B cell (primary cell): ENCODE measurements around the gene OSBP2. TPM values are rescaled to one million over a fixed set of nuclear protein-coding genes. Genes with fewer than 3 reads are reported as not detected.

Experiments
- ATAC-seq: fragments of 200-7000 bp; cut with Tn5 transposase; one replicate; pipeline ENCODE4 v1.10.0; 2021; ENCODE audit warnings: low read depth, mild to moderate bottlenecking, moderate number of reproducible peaks, moderate library complexity
- CTCF ChIA-PET: fragments of 350-600 bp; sonication (Branson Sonifier 250); formaldehyde crosslinking; loops from one replicate; lab custom pipeline; 2021; ENCODE audit warnings: antibody characterized with exemption, inconsistent platforms; lab: Charles Lee
- POLR2A ChIA-PET: fragments of 350-600 bp; sonication (Branson Sonifier 250); formaldehyde crosslinking; loops from one replicate; lab custom pipeline; 2021; ENCODE audit warnings: antibody characterized with exemption; lab: Charles Lee
- DNase-seq: peaks from one replicate; pipeline ENCODE4 v3.0.0; 2013
- H2AFZ ChIP-seq: 2 replicates; pipeline ENCODE4 v1.6.1; 2012; ENCODE audit warnings: mild to moderate bottlenecking, low read depth, low read length; ENCODE audit not compliant: insufficient read depth, poor library complexity, severe bottlenecking
- H3K27ac ChIP-seq, 2 donors: 1 replicate in 1 of 2; 2 replicates in 1 of 2; pipeline ENCODE4 v1.5.1; 2012 to 2013; ENCODE audit warnings: low read length in 2 of 2, mild to moderate bottlenecking in 2 of 2, moderate library complexity in 1 of 2
- H3K27me3 ChIP-seq, 4 experiments: fragments of 200-600 bp in 1 of 4; sonication (generic) in 1 of 4; replicated peaks in 1 of 4; 1 replicate in 2 of 4; 2 replicates in 2 of 4; pipeline versions ENCODE4 v1.6.1 to v1.7.0; 2013 to 2016; ENCODE audit warnings: low read length in 3 of 4, mild to moderate bottlenecking in 2 of 4, mixed read lengths in 1 of 4, moderate library complexity in 1 of 4; ENCODE audit not compliant: insufficient read depth in 4 of 4, control insufficient read depth in 3 of 4; ENCODE audit errors: control extremely low read depth in 1 of 4
- H3K36me3 ChIP-seq, 2 experiments: replicated peaks in 1 of 2; 1 replicate in 1 of 2; 2 replicates in 1 of 2; pipeline versions ENCODE4 v1.6.1 to v1.7.1; 2013; ENCODE audit warnings: low read length in 1 of 2; ENCODE audit not compliant: insufficient read depth in 2 of 2, control insufficient read depth in 1 of 2; ENCODE audit errors: control extremely low read depth in 1 of 2, extremely low read depth in 1 of 2
- H3K4me1 ChIP-seq, 2 donors: fragments of 200-600 bp in 1 of 2; sonication (generic) in 1 of 2; 1 replicate in 1 of 2; 2 replicates in 1 of 2; pipeline versions ENCODE4 v1.5.1 to v1.6.1; 2013 to 2017; ENCODE audit warnings: low read length in 2 of 2; ENCODE audit not compliant: control insufficient read depth in 2 of 2, insufficient read depth in 2 of 2
- H3K4me2 ChIP-seq: replicated peaks from 2 replicates; pipeline ENCODE3; 2012; ENCODE audit warnings: mild to moderate bottlenecking, low read depth, low read length; ENCODE audit not compliant: poor library complexity, severe bottlenecking
- H3K4me3 ChIP-seq, 5 experiments: fragments of 200-600 bp in 1 of 5; sonication (generic) in 1 of 5; 1 replicate in 3 of 5; 2 replicates in 2 of 5; pipeline versions ENCODE4 v1.5.1 to v1.7.0; 2011 to 2016; ENCODE audit warnings: low read length in 4 of 5, mild to moderate bottlenecking in 4 of 5, low read depth in 2 of 5, control low read depth in 1 of 5, moderate library complexity in 1 of 5; ENCODE audit not compliant: insufficient read depth in 1 of 5; ENCODE audit errors: control extremely low read depth in 1 of 5, extremely low read depth in 1 of 5
- H3K79me2 ChIP-seq: fragments of 200-600 bp; sonication (generic); one replicate; pipeline ENCODE4 v1.6.0; 2016; ENCODE audit warnings: low read length; ENCODE audit not compliant: control insufficient read depth, insufficient read depth
- H3K9ac ChIP-seq: fragments of 200-600 bp; sonication (generic); 2 replicates; pipeline ENCODE4 v1.6.1; 2017; ENCODE audit warnings: mild to moderate bottlenecking, low read length, moderate library complexity
- H3K9me3 ChIP-seq, 3 donors: one replicate each; pipeline versions ENCODE4 v1.6.1 to v1.7.1; 2013; ENCODE audit warnings: low read length in 2 of 3; ENCODE audit not compliant: control insufficient read depth in 2 of 3, insufficient read depth in 1 of 3; ENCODE audit errors: control extremely low read depth in 1 of 3
- H4K20me1 ChIP-seq: 2 replicates; pipeline ENCODE4 v1.6.0; 2012; ENCODE audit warnings: mild to moderate bottlenecking, low read length; ENCODE audit not compliant: insufficient read depth, control insufficient read depth, poor library complexity, severe bottlenecking
- H3K27ac Mint-ChIP-seq: one replicate; pipeline ENCODE4 v1.8.0; 2021; ENCODE audit warnings: mixed read lengths
- H3K27me3 Mint-ChIP-seq: one replicate; pipeline ENCODE4 v1.8.0; 2021; ENCODE audit warnings: mixed read lengths
- H3K4me1 Mint-ChIP-seq: one replicate; pipeline ENCODE4 v1.8.0; 2021; ENCODE audit warnings: mixed read lengths
- H3K4me3 Mint-ChIP-seq: one replicate; pipeline ENCODE4 v1.8.0; 2021; ENCODE audit warnings: mixed read lengths
- H3K9me3 Mint-ChIP-seq: one replicate; pipeline ENCODE4 v1.8.0; 2022; ENCODE audit warnings: mixed read lengths; ENCODE audit not compliant: insufficient read depth
- EZH2 ChIP-seq: IDR thresholded peaks from 2 replicates; pipeline ENCODE4 v1.6.1; 2012; ENCODE audit warnings: borderline replicate concordance, low read depth, mild to moderate bottlenecking, moderate library complexity, low read length; ENCODE audit not compliant: insufficient read depth, poor library complexity, severe bottlenecking
- WGBS: methylation state at CpG from one replicate; pipeline ENCODE4 v1.1.5; 2013; ENCODE audit warnings: missing lambda C conversion rate; ENCODE audit not compliant: insufficient coverage; 5-methylcytosine and 5-hydroxymethylcytosine counted together
- intact Hi-C: fragments of 100-400 bp; cut with micrococcal nuclease; formaldehyde crosslinking; loops from one replicate; pipeline ENCODE4 v1.10.0; 2022
- polyA plus RNA-seq: library from polyadenylated mRNA; depleted of rRNA; stranded (reverse); fragments of >200 nt; gene quantifications from 2 replicates; pipeline ENCODE4 v1.2.3, GENCODE V29; 2012
- total RNA-seq, 2 donors: library from RNA; stranded (reverse); fragments of 120-200 nt in 1 of 2; gene quantifications; 1 replicate in 1 of 2; 2 replicates in 1 of 2; pipeline versions ENCODE4 v1.2.3 to v1.2.4, GENCODE V29; 2013 to 2022
- TF ChIP-seq, protein P1 (sequence below): fragments of 200-600 bp; IDR thresholded peaks from one replicate; pipeline ENCODE4 v1.8.0; 2022; ENCODE audit warnings: antibody characterized with exemption, mild to moderate bottlenecking

OSBP2 gene
- total and polyA plus RNA-seq, 2 donors (not counting 1 experiment from before 2014, with no cell fraction given) = 0.10 to 1.0 TPM

DNA sequence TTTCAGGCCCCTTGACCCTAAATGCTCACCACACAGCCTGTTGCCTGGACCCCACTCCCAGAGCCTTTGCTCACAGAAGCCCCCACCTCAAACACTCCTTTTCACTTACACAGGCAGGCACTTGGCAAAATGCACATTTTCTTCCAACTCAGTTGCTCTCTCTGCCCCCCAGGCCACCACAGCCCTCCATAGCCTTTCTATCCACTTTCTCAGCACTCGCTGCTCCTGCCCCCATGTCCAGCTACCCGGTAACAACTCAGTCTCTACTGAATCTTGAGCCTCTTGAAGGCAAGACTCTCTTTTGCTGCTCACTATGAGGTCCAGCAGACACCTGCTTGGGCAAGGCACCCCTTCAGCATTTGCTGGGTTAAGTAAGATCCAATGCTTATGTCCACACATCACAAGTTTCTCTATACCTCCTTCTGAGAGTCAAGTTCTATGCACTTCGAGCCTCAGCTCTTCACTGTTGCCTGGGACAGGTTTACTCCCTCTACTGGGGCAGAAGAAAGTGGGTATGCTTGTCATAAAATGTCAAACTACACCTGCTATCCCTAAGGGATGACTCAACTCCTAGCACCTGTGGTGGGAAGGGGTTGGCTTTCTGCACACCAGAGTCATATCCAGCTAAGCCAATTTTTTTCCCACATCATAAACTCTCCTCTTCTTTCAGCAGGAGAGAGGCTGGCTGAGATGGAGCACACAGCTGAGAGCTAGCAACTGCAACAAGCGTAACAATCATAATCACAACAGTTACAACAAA, 237.0 kb downstream of the OSBP2 start:
- H3K27ac Mint-ChIP-seq = no peak overlapping the region

DNA sequence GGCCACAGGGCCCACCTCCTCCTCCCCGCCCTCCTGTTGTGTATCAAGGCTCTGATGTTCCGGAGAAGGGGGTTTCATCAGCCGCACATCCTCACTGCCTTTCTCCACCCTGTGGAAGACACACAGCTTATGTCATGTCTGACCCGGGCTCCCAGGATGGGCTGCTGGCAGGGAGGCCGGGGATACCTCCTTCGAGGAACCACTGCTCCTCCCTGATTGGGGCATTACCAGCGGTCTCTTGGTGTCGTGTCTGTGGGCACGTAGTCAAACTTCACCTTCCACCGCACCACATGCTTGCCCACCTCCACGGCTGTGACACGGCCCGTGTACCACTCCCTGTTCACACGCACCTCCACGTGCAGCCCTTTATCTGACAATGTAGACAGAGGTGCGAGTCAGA, 238.0 kb downstream of the OSBP2 start:
- Histone ChIP-seq H3K9me3 (no peaks in the 10 kb centered on the region), H2AFZ (no peak overlapping the region), H3K4me2 (no peak overlapping the region), H4K20me1 (no peaks in the 10 kb centered on the region), H3K36me3 (peaks cover 2 to 80% of the 10 kb centered on the region in 2 experiments), H3K4me3 (no peak overlapping the region), H3K4me1 (no peaks in the 10 kb centered on the region), H3K27ac (no peak overlapping the region), H3K79me2 (no peaks in the 10 kb centered on the region), H3K27me3 (no peaks in the 10 kb centered on the region), H3K9ac (no peak overlapping the region)
- intact Hi-C loops = no loop called here
- ATAC-seq (no peak), DNase-seq (no peak)
- no peak for TF ChIP-seq EZH2
- TF ChIP-seq, protein P1, sequence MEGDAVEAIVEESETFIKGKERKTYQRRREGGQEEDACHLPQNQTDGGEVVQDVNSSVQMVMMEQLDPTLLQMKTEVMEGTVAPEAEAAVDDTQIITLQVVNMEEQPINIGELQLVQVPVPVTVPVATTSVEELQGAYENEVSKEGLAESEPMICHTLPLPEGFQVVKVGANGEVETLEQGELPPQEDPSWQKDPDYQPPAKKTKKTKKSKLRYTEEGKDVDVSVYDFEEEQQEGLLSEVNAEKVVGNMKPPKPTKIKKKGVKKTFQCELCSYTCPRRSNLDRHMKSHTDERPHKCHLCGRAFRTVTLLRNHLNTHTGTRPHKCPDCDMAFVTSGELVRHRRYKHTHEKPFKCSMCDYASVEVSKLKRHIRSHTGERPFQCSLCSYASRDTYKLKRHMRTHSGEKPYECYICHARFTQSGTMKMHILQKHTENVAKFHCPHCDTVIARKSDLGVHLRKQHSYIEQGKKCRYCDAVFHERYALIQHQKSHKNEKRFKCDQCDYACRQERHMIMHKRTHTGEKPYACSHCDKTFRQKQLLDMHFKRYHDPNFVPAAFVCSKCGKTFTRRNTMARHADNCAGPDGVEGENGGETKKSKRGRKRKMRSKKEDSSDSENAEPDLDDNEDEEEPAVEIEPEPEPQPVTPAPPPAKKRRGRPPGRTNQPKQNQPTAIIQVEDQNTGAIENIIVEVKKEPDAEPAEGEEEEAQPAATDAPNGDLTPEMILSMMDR = no peak
- Mint-ChIP-seq H3K27me3 (no peaks in the 10 kb centered on the region), H3K4me1 (no peaks in the 10 kb centered on the region), H3K4me3 (no peak overlapping the region), H3K9me3 (no peaks in the 10 kb centered on the region), H3K27ac (no peak overlapping the region)
- 98% methylated on average over 16 of the region's 16 CpGs for WGBS
- POLR2A ChIA-PET = no interaction called here
- CTCF ChIA-PET = interaction anchor here (0.7 to 1.1 kb wide), 2 partner anchors 10 to 12 kb away, joined by 3 to 4 read pairs; no protein-coding TSS in a partner anchor

More for the DNA sequence above, 237.0 kb downstream of the OSBP2 start:
- Histone ChIP-seq H3K9me3 (no peaks in the 10 kb centered on the region), H2AFZ (no peak overlapping the region), H4K20me1 (no peaks in the 10 kb centered on the region), H3K79me2 (no peaks in the 10 kb centered on the region), H3K27me3 (no peaks in the 10 kb centered on the region), H3K36me3 (peaks cover 2 to 80% of the 10 kb centered on the region in 2 experiments), H3K27ac (no peak overlapping the region), H3K4me2 (no peak overlapping the region), H3K4me3 (no peak overlapping the region), H3K9ac (no peak overlapping the region), H3K4me1 (no peaks in the 10 kb centered on the region)
- DNase-seq (no peak), ATAC-seq (no peak)
- no peaks in the 10 kb centered on the region for H3K9me3 Mint-ChIP-seq
- 96% methylated on average over 2 of the region's 4 CpGs for WGBS
- H3K4me1 Mint-ChIP-seq = no peaks in the 10 kb centered on the region
- intact Hi-C loops = no loop called here
- H3K4me3 Mint-ChIP-seq = no peak overlapping the region
- TF ChIP-seq, protein P1 = no peak
- no peak for TF ChIP-seq EZH2
- H3K27me3 Mint-ChIP-seq = no peaks in the 10 kb centered on the region
- POLR2A ChIA-PET = no interaction called here
- CTCF ChIA-PET = interaction anchor here (0.7 to 1.1 kb wide), 3 partner anchors 10 to 15 kb away, joined by 3 to 4 read pairs (median 3); no protein-coding TSS in a partner anchor
